Psoas muscle (tissue), 8 donors: ENCODE results near the gene CDKN1B. TPM values are rescaled to one million over a fixed set of nuclear protein-coding genes. Genes with fewer than 3 reads are reported as not detected.
A peak's percentile ranks its signal among the peaks of the same experiment; 100 is the strongest.

Experiments
- ATAC-seq, 4 donors: fragments of 200-7000 bp; cut with Tn5 transposase; one replicate each; pipeline ENCODE4 v1.9.1; 2020; ENCODE audit warnings: moderate library complexity in 3 of 4, mild to moderate bottlenecking in 2 of 4
- DNase-seq, 2 donors: peaks; one replicate each; pipeline ENCODE4 v3.0.0-alpha.2; 2020
- H3K27ac ChIP-seq: fragments of 200-600 bp; one replicate; pipeline ENCODE4 v1.8.0; 2022
- H3K27me3 ChIP-seq, 3 donors: fragments of 200-600 bp in 1 of 3; one replicate each; pipeline versions ENCODE4 v1.6.1 to v1.8.0; 2013 to 2022; ENCODE audit warnings: low read length in 2 of 3, mild to moderate bottlenecking in 2 of 3, moderate library complexity in 1 of 3; ENCODE audit not compliant: insufficient read depth in 3 of 3
- H3K36me3 ChIP-seq, 2 donors: fragments of 200-600 bp in 1 of 2; one replicate each; pipeline versions ENCODE4 v1.6.1 to v1.8.0; 2013 to 2022; ENCODE audit warnings: low read depth in 1 of 2, mild to moderate bottlenecking in 1 of 2, moderate library complexity in 1 of 2; ENCODE audit not compliant: insufficient read depth in 1 of 2
- H3K4me1 ChIP-seq: fragments of 200-600 bp; one replicate; pipeline ENCODE4 v1.8.0; 2022
- H3K4me3 ChIP-seq: fragments of 200-600 bp; one replicate; pipeline ENCODE4 v1.8.0; 2022; ENCODE audit warnings: mild to moderate bottlenecking
- H3K9me3 ChIP-seq: fragments of 200-600 bp; one replicate; pipeline ENCODE4 v1.8.0; 2022
- CTCF ChIP-seq: fragments of 200-600 bp; IDR thresholded peaks from one replicate; pipeline ENCODE4 v1.8.0; 2022; ENCODE audit warnings: antibody characterized with exemption
- WGBS, 3 donors: extraction: QIAGEN DNeasy Blood & Tissue Kit; methylation state at CpG; one replicate each; pipeline versions ENCODE4 v1.1.6 to v1.1.7; 2013; 5-methylcytosine and 5-hydroxymethylcytosine counted together
- intact Hi-C, 2 donors: fragments of 100-400 bp; cut with DNase I; formaldehyde crosslinking; loops; one replicate each; pipeline versions ENCODE4 v1.11.0 to v1.14.2; 2022
- polyA plus RNA-seq, 3 donors: library from polyadenylated mRNA; stranded (reverse); fragments of 200-250 nt; gene quantifications; one replicate each; pipeline ENCODE4 v1.2.3, GENCODE V29; 2013
- total RNA-seq, 4 donors: library from RNA; stranded (reverse); fragmentation: NEBNext Ultra II Directional in 2 of 4; extraction: Animal tissue kit (Norgen Biotek cat#: 25700) in 2 of 4; gene quantifications; one replicate each; pipeline versions ENCODE4 v1.2.1 to v1.2.4, GENCODE V29; 2021 to 2023
- donor health status: healthy with polysubstance abuse.
- donor health status: DM: no; HTN: no; CAD: no; lungs with moderate emphysema.
- donor health status: Bipolar disorder and iron deficiency.
- donor health status: healthy.
- donor health status: DM: yes; HTN: yes; CAD: no.
- donor health status: DM: no; HTN: no; CAD: no.
- donor health status: DM: no; HTN: no; CAD: no.
- donor health status: DM: yes; HTN: yes; CAD: no.

Gene CDKN1B
- total and polyA plus RNA-seq, 7 donors, result 20.7 to 62.8 (median 38.3) TPM

DNA sequence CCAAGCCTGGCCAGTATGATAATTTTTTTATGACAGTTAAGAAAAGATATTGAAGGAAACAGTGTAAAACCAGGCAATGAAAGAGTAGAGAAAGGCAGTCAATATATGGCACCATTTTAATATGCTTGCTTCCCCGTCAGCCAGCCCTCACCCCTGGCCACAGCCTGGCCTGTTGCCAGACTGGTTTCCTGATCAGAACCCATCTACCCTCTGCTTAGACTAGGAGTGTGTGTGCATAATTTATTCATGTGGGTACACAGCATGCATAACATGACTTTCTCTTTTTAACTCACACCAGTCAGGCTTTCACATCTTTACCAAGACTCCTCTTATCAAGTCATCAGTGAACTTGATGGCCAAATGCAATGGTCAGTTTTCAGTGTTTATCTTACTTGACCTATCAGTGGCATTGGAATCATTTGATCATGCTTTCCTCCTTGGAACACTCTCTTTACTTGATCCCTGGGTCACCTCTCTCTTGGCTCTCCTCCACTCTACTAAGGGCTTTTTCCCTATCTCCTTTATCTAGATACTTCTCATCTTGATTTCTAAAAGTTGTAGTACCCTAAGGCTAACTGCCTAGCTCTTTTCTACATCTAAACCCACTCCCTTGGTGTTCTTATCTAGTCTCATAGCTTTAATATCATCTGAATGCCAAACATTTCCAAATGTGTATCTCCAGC lies 11.2 kb upstream of the CDKN1B start:
- DNase-seq, result peak in 1 of 2 donors; percentile 63
- intact Hi-C loops, result loop anchor here (5.0 to 10.0 kb wide), 2 partner anchors 329 to 621 kb away; no protein-coding TSS in a partner anchor
- H3K27ac ChIP-seq, result no peak overlapping the region
- no peaks in the 10 kb centered on the region for H3K27me3 ChIP-seq
- 73 to 100% (median 76%) methylated on average over 1 of the region's 1 CpG for WGBS, 3 donors
- H3K36me3 ChIP-seq, result no peaks in the 10 kb centered on the region
- no peaks in the 10 kb centered on the region for H3K4me1 ChIP-seq
- H3K9me3 ChIP-seq, result no peaks in the 10 kb centered on the region
- ATAC-seq, result no peak
- TF ChIP-seq CTCF, result no peak
- no peak overlapping the region for H3K4me3 ChIP-seq

DNA sequence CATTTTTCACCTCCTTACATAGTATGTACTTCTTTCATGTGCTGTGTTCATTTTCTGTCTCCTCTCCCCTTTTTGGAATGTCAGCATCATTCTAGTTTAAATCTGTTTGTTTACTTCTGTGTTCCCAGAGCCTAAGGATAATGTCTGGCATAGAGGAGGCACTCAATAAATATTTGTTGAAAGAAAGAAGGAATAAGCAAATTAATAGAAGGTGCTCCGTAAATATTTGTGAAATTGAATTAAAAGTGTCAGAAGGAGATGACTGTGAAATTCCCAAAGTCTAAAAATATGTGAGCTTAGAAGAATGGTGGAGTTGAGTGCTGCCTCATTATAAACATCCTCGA lies 3.3 kb upstream of the CDKN1B start:
- Histone ChIP-seq H3K36me3 (peaks cover 0 to 2% of the 10 kb centered on the region in 2 donors), H3K27me3 (no peaks in the 10 kb centered on the region), H3K4me3 (peak overlapping the region; percentile 84), H3K27ac (peak overlapping the region; percentile 98), H3K4me1 (peaks cover 20% of the 10 kb centered on the region), H3K9me3 (no peaks in the 10 kb centered on the region)
- DNase-seq, result no peak
- intact Hi-C loops, result loop anchor here in 1 of 2 donors (10.0 kb wide), 1 partner anchor 359 kb away; the partner anchor contains the start of genes BORCS5 and MANSC1
- no peak for ATAC-seq
- no peak for TF ChIP-seq CTCF
- WGBS, 3 donors, result 26 to 34% (median 33%) methylated on average over 2 of the region's 2 CpGs

DNA sequence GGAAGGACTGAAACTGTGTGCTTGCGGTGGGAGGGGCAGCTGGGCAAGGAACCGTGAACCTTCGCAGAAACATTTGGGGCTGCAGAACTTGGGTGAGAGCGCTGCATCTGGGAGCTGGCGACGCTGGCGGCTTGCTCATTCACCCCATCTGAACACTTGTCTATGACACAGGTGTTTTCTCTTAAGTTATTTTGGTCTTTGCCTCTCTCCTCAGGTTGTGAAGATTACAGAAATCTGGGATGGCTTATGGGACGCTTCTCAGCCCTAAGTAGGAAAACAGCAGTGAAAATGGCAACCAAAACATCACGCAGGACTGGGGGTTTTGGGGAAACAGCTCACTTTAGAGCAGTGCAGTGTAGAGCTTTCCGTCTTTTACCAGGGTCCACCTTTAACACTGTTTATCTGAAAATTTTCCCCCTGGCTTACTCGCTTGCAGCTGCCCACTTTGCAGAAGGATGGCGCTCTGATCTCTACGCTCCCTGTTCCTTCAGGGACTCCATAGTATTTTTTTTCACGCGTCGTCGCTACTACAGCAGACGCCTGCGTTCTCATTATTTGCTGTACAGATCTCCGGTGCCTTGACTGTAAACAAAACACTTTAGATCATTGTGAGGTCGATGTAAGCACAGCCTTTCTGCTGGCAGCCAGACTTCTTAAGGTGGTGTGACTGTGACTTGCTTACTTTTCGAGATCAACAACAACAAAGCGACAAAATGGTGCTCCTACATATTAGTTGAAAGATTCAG lies 2.7 kb upstream of the CDKN1B start:
- H3K4me3 ChIP-seq, result peak overlapping the region; percentile 84

GRCh38 chr12:12715128-12715458 lies 2.1 kb upstream of the CDKN1B start:
- no peaks in the 10 kb centered on the region for H3K9me3 ChIP-seq

More for the DNA sequence above, 2.7 kb upstream of the CDKN1B start:
- 30 to 44% (median 32%) methylated on average over 23 of the region's 23 CpGs for WGBS, 3 donors
- intact Hi-C loops, result loop anchor here (5.0 to 10.0 kb wide), 3 partner anchors 73 to 360 kb away; partner anchors contain the start of genes APOLD1 (in 1 of the 2), BORCS5 (in 1 of the 2), DUSP16 (in 1 of the 2) and MANSC1 (in 1 of the 2)
- Histone ChIP-seq H3K36me3 (peaks cover 0 to 7% of the 10 kb centered on the region in 2 donors), H3K27ac (peak overlapping the region; percentile 98), H3K9me3 (no peaks in the 10 kb centered on the region), H3K27me3 (no peaks in the 10 kb centered on the region), H3K4me1 (peaks cover 24% of the 10 kb centered on the region)
- DNase-seq (no peak), ATAC-seq (no peak)
- TF ChIP-seq CTCF, result peak; percentile 21

More at GRCh38 chr12:12715128-12715458, 2.1 kb upstream of the CDKN1B start:
- H3K4me3 ChIP-seq, result peak overlapping the region; percentile 84
- H3K36me3 ChIP-seq, result peaks cover 0 to 13% of the 10 kb centered on the region in 2 donors
- no peak for ATAC-seq
- H3K4me1 ChIP-seq, result peaks cover 31% of the 10 kb centered on the region
- TF ChIP-seq CTCF, result no peak
- no peaks in the 10 kb centered on the region for H3K27me3 ChIP-seq
- peak overlapping the region; percentile 98 for H3K27ac ChIP-seq
- DNase-seq, result no peak
- intact Hi-C loops, result loop anchor here (5.0 to 10.0 kb wide), 3 partner anchors 72 to 360 kb away; partner anchors contain the start of genes APOLD1 (in 1 of the 2), BORCS5 (in 1 of the 2), DUSP16 (in 1 of the 2) and MANSC1 (in 1 of the 2)
